ENCODE data around the gene LSP1.

DNA sequence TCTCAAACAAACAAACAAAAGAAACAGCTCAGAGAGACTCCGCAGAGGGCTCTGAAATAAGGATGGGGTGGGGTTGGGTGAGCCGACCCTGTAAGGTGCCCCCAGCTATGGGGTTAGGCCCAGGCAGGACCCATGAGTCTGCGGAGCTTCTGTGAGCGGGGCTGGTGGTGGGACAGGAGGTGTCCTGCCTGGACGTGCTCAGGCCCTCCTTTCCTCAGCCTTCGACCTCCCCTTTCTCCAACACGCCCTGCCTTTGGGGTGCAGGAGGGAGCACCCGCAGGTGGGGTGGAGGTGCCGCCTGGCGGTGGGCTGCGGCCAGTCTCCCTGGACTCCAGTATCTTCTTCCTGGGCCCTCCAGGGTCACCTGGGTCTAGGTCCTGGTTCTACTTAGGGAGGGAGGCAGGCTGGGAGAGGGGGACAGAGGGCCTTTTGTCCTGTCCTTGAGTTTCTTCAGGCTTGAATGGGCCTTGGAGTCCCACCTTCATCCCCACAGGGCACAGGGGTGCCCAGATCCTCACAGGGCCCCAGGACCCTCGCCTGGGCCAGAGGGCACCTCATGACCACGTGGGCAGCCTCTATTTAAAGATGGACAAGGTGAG, 26.6 kb downstream of the LSP1 start:
- TF ChIP-seq, protein P1, sequence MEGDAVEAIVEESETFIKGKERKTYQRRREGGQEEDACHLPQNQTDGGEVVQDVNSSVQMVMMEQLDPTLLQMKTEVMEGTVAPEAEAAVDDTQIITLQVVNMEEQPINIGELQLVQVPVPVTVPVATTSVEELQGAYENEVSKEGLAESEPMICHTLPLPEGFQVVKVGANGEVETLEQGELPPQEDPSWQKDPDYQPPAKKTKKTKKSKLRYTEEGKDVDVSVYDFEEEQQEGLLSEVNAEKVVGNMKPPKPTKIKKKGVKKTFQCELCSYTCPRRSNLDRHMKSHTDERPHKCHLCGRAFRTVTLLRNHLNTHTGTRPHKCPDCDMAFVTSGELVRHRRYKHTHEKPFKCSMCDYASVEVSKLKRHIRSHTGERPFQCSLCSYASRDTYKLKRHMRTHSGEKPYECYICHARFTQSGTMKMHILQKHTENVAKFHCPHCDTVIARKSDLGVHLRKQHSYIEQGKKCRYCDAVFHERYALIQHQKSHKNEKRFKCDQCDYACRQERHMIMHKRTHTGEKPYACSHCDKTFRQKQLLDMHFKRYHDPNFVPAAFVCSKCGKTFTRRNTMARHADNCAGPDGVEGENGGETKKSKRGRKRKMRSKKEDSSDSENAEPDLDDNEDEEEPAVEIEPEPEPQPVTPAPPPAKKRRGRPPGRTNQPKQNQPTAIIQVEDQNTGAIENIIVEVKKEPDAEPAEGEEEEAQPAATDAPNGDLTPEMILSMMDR (conservative IDR thresholded peaks at IDR 0.05; ENCODE audit: low read depth, low read length), result no peak
- no peak for TF ChIP-seq EZH2 (IDR thresholded peaks at IDR 0.05; ENCODE audit: borderline replicate concordance, low read depth, low read length, poor library complexity, severe bottlenecking)

Measured in A673 (cell line).